GM23338 (cell line): ENCODE data around the gene TIMM22.

ENCODE experiments used
- CREB1 ChIP-seq: fragments of 250-450 bp; sonication (Bioruptor Pico); IDR thresholded peaks from 2 replicates; pipeline ENCODE4 v1.5.0; 2020; ENCODE audit warnings: low read depth, mild to moderate bottlenecking, moderate library complexity
- EZH2 ChIP-seq: fragments of 200-600 bp; sonication (generic); IDR thresholded peaks from one replicate; pipeline ENCODE4 v1.8.0; 2017; ENCODE audit warnings: antibody characterized with exemption, mild to moderate bottlenecking, low read depth; ENCODE audit not compliant: unreplicated experiment
- EZH2phosphoT487 ChIP-seq: fragments of 200-600 bp; sonication (generic); IDR thresholded peaks from one replicate; pipeline ENCODE4 v1.8.1; 2018; ENCODE audit warnings: antibody characterized with exemption; ENCODE audit not compliant: unreplicated experiment
- JUNB ChIP-seq: IDR thresholded peaks from one replicate; pipeline ENCODE4 v1.6.1; 2016; ENCODE audit warnings: antibody characterized with exemption; ENCODE audit not compliant: unreplicated experiment
- NANOG ChIP-seq: IDR thresholded peaks from 2 replicates; pipeline ENCODE4 v1.6.1; 2016; ENCODE audit warnings: antibody characterized with exemption, borderline replicate concordance
- POLR2AphosphoS5 ChIP-seq: IDR thresholded peaks from 2 replicates; pipeline ENCODE4 v1.6.1; 2016; ENCODE audit warnings: antibody characterized with exemption, low read depth
- STAT1 ChIP-seq: IDR thresholded peaks from one replicate; pipeline ENCODE4 v1.6.1; 2016; ENCODE audit warnings: antibody characterized with exemption; ENCODE audit not compliant: unreplicated experiment
- ZNF114 ChIP-seq: fragments of 250-450 bp; sonication (Bioruptor Pico); IDR thresholded peaks from 2 replicates; pipeline ENCODE4 v1.5.0; 2020; ENCODE audit warnings: mild to moderate bottlenecking, moderate library complexity
- ZNF331 ChIP-seq: fragments of 250-450 bp; sonication (Bioruptor Pico); IDR thresholded peaks from 2 replicates; pipeline ENCODE4 v1.5.0; 2020; ENCODE audit warnings: low read depth, mild to moderate bottlenecking, moderate library complexity
- ZNF462 ChIP-seq: fragments of 250-450 bp; sonication (Bioruptor Pico); IDR thresholded peaks from 2 replicates; pipeline ENCODE4 v1.5.0; 2020; ENCODE audit warnings: mild to moderate bottlenecking, moderate library complexity
- TF ChIP-seq, protein P1 (sequence below): IDR thresholded peaks from one replicate; pipeline ENCODE4 v1.6.1; 2018; ENCODE audit warnings: antibody characterized with exemption; ENCODE audit not compliant: unreplicated experiment
- TF ChIP-seq, protein P2 (sequence below), 2 experiments: fragments of 200-600 bp in 1 of 2; sonication (generic) in 1 of 2; conservative IDR thresholded peaks; 2 replicates each; pipeline versions ENCODE4 v1.5.1 to v1.6.1; 2016 to 2017; ENCODE audit warnings: antibody characterized with exemption in 2 of 2, low read depth in 2 of 2, mild to moderate bottlenecking in 2 of 2, moderate library complexity in 1 of 2
- TF ChIP-seq, protein P3 (sequence below): IDR thresholded peaks from 2 replicates; pipeline ENCODE4 v1.6.1; 2016; ENCODE audit warnings: antibody characterized with exemption

- TF ChIP-seq POLR2AphosphoS5: no peak
- TF ChIP-seq, protein P1, sequence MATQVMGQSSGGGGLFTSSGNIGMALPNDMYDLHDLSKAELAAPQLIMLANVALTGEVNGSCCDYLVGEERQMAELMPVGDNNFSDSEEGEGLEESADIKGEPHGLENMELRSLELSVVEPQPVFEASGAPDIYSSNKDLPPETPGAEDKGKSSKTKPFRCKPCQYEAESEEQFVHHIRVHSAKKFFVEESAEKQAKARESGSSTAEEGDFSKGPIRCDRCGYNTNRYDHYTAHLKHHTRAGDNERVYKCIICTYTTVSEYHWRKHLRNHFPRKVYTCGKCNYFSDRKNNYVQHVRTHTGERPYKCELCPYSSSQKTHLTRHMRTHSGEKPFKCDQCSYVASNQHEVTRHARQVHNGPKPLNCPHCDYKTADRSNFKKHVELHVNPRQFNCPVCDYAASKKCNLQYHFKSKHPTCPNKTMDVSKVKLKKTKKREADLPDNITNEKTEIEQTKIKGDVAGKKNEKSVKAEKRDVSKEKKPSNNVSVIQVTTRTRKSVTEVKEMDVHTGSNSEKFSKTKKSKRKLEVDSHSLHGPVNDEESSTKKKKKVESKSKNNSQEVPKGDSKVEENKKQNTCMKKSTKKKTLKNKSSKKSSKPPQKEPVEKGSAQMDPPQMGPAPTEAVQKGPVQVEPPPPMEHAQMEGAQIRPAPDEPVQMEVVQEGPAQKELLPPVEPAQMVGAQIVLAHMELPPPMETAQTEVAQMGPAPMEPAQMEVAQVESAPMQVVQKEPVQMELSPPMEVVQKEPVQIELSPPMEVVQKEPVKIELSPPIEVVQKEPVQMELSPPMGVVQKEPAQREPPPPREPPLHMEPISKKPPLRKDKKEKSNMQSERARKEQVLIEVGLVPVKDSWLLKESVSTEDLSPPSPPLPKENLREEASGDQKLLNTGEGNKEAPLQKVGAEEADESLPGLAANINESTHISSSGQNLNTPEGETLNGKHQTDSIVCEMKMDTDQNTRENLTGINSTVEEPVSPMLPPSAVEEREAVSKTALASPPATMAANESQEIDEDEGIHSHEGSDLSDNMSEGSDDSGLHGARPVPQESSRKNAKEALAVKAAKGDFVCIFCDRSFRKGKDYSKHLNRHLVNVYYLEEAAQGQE: no peak
- TF ChIP-seq, protein P2, sequence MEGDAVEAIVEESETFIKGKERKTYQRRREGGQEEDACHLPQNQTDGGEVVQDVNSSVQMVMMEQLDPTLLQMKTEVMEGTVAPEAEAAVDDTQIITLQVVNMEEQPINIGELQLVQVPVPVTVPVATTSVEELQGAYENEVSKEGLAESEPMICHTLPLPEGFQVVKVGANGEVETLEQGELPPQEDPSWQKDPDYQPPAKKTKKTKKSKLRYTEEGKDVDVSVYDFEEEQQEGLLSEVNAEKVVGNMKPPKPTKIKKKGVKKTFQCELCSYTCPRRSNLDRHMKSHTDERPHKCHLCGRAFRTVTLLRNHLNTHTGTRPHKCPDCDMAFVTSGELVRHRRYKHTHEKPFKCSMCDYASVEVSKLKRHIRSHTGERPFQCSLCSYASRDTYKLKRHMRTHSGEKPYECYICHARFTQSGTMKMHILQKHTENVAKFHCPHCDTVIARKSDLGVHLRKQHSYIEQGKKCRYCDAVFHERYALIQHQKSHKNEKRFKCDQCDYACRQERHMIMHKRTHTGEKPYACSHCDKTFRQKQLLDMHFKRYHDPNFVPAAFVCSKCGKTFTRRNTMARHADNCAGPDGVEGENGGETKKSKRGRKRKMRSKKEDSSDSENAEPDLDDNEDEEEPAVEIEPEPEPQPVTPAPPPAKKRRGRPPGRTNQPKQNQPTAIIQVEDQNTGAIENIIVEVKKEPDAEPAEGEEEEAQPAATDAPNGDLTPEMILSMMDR (conservative IDR thresholded peaks at IDR 0.05; ENCODE audit: low read depth in 2 of 2): no peak
- TF ChIP-seq CREB1 (CRISPR knock-in tag): no peak
- TF ChIP-seq, protein P3, sequence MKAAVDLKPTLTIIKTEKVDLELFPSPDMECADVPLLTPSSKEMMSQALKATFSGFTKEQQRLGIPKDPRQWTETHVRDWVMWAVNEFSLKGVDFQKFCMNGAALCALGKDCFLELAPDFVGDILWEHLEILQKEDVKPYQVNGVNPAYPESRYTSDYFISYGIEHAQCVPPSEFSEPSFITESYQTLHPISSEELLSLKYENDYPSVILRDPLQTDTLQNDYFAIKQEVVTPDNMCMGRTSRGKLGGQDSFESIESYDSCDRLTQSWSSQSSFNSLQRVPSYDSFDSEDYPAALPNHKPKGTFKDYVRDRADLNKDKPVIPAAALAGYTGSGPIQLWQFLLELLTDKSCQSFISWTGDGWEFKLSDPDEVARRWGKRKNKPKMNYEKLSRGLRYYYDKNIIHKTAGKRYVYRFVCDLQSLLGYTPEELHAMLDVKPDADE: no peak
- TF ChIP-seq EZH2: no peak
- TF ChIP-seq JUNB: no peak
- no peak for TF ChIP-seq EZH2phosphoT487
- TF ChIP-seq NANOG: no peak
- no peak for TF ChIP-seq ZNF114
- TF ChIP-seq STAT1: no peak
- no peak for TF ChIP-seq ZNF331 (CRISPR knock-in tag)
- no peak for TF ChIP-seq ZNF462
Measured at GRCh38 chr17:1033503-1033902, 36.6 kb downstream of the TIMM22 start.
